GM19324 (cell line): ENCODE data around the gene KCNH1.

Source experiments
- ATAC-seq: cut with Tn5 transposase; IDR thresholded peaks from one replicate; pipeline ENCODE4 v1.9.1; 2021; ENCODE audit warnings: mild to moderate bottlenecking, moderate library complexity; ENCODE audit not compliant: unreplicated experiment, low FRiP score

The KCNH1 gene

GRCh38 chr1:210819266-210819665 lies 314.7 kb downstream of the KCNH1 start:
- ATAC-seq, result no peak

- no peak for ATAC-seq
Measured at GRCh38 chr1:210817385-210818275, 316.3 kb downstream of the KCNH1 start.

GRCh38 chr1:210815641-210816550 lies 318.1 kb downstream of the KCNH1 start:
- no peak for ATAC-seq

- no peak for ATAC-seq
Measured at GRCh38 chr1:210814382-210815123, 319.4 kb downstream of the KCNH1 start.

GRCh38 chr1:210801501-210801900 lies 332.4 kb downstream of the KCNH1 start:
- ATAC-seq, result no peak

- no peak for ATAC-seq
Measured at GRCh38 chr1:210800756-210801155, 333.2 kb downstream of the KCNH1 start.

GRCh38 chr1:210800301-210800700 lies 333.6 kb downstream of the KCNH1 start:
- no peak for ATAC-seq

GRCh38 chr1:210797422-210797821 lies 336.5 kb downstream of the KCNH1 start:
- no peak for ATAC-seq

- ATAC-seq, result no peak
Measured at GRCh38 chr1:210796421-210796820, 337.5 kb downstream of the KCNH1 start.

- ATAC-seq, result no peak
Measured at GRCh38 chr1:210794445-210794844, 339.5 kb downstream of the KCNH1 start.

GRCh38 chr1:210792250-210793102 lies 341.5 kb downstream of the KCNH1 start:
- no peak for ATAC-seq

- ATAC-seq, result no peak
Measured at GRCh38 chr1:210790196-210790595, 343.8 kb downstream of the KCNH1 start.

- no peak for ATAC-seq
Measured at GRCh38 chr1:210787800-210788199, 346.1 kb downstream of the KCNH1 start.

GRCh38 chr1:210786546-210786945 lies 347.4 kb downstream of the KCNH1 start:
- no peak for ATAC-seq

GRCh38 chr1:210783925-210784324 lies 350.0 kb downstream of the KCNH1 start:
- ATAC-seq, result no peak

GRCh38 chr1:210781652-210782051 lies 352.3 kb downstream of the KCNH1 start:
- ATAC-seq, result no peak

- no peak for ATAC-seq
Measured at GRCh38 chr1:210779269-210779668, 354.7 kb downstream of the KCNH1 start.

GRCh38 chr1:210777914-210778313 lies 356.0 kb downstream of the KCNH1 start:
- no peak for ATAC-seq

- ATAC-seq, result no peak
Measured at GRCh38 chr1:210776712-210777111, 357.2 kb downstream of the KCNH1 start.

- no peak for ATAC-seq
Measured at GRCh38 chr1:210775289-210775688, 358.7 kb downstream of the KCNH1 start.
